ENCODE results near the gene CATSPER1. TPM values are rescaled to one million over a fixed set of nuclear protein-coding genes. Genes with fewer than 3 reads are reported as not detected.
A peak's percentile ranks its signal among the peaks of the same experiment; 100 is the strongest.

CATSPER1 gene
- total RNA-seq, 1 experiment from 2014 or later: 0.15 TPM

DNA sequence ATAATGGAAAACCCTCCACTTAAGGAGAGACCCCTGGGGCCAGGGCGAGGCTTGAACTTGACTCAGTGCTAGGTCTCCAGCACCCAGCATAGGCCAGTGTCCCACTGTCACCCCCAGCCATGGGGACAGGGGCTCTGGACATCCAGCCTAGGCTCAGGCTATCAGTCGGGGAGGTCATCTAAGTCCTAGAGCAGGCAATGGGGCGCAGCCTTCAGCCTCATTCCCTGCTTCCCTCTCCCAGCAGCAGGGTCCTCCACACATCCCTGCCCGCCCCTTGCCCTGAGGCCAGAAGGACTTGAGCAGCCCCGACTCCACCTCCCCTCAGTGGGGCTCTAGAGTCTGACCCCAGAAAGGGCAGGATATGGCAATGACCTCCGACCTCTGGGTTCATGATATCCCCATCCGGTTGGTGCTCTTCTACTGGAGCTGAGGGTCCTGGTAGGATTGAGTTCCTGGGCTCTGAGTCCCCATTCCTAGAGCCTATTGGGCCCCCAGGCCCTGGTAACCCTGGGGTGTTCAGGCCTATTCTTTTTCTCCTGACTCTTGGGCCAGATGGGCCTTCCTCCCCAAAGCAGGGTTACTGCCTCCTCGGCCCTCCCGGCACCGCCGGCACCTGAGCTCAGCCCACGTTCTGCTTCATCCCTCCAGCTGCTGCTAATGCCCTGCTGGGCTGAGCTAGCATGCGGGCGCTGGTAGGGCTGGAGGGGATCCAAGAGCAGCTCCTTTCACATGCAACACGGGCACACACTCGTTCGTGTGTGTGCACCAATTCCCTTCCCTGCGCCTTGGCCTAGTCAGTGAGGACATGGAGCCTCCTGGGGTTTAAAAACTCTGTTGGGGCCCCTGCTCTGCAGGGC is 10.1 kb downstream of the CATSPER1 start:
- no peaks in the 10 kb centered on the region for H3K36me3 ChIP-seq (ENCODE audit: control insufficient read depth, insufficient read depth, low read length)
- no peaks in the 10 kb centered on the region for H3K27me3 ChIP-seq (ENCODE audit: control insufficient read depth, insufficient read depth, low read length)
- BruUV-seq (replicated peaks): no TSS peak
- in situ Hi-C loops (cut with HindIII; ENCODE audit: low pct_unique_long_range_greater_than_20kb, low sequenced_read_pairs): no loop called here
- H3K4me1 ChIP-seq (ENCODE audit: control insufficient read depth, insufficient read depth, low read length): peaks cover 22% of the 10 kb centered on the region
- ChIA-PET POLR2A (interaction anchor here (0.5 kb wide), 1 partner anchor 136 kb away, joined by 5 read pairs; no protein-coding TSS in a partner anchor), CTCF (no interaction called here)
- TF ChIP-seq, protein P1, sequence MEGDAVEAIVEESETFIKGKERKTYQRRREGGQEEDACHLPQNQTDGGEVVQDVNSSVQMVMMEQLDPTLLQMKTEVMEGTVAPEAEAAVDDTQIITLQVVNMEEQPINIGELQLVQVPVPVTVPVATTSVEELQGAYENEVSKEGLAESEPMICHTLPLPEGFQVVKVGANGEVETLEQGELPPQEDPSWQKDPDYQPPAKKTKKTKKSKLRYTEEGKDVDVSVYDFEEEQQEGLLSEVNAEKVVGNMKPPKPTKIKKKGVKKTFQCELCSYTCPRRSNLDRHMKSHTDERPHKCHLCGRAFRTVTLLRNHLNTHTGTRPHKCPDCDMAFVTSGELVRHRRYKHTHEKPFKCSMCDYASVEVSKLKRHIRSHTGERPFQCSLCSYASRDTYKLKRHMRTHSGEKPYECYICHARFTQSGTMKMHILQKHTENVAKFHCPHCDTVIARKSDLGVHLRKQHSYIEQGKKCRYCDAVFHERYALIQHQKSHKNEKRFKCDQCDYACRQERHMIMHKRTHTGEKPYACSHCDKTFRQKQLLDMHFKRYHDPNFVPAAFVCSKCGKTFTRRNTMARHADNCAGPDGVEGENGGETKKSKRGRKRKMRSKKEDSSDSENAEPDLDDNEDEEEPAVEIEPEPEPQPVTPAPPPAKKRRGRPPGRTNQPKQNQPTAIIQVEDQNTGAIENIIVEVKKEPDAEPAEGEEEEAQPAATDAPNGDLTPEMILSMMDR (IDR thresholded peaks at IDR 0.05): no peak
- no peak for TF ChIP-seq SIN3A (IDR thresholded peaks at IDR 0.05; ENCODE audit: borderline replicate concordance, insufficient read depth, low read depth, low read length)
- no peak for TF ChIP-seq TCF7L2 (IDR thresholded peaks at IDR 0.05; ENCODE audit: low read depth, low read length)
- TF ChIP-seq POLR2AphosphoS5 (IDR thresholded peaks at IDR 0.05; ENCODE audit: low read depth, low read length): no peak
- TF ChIP-seq, protein P2, sequence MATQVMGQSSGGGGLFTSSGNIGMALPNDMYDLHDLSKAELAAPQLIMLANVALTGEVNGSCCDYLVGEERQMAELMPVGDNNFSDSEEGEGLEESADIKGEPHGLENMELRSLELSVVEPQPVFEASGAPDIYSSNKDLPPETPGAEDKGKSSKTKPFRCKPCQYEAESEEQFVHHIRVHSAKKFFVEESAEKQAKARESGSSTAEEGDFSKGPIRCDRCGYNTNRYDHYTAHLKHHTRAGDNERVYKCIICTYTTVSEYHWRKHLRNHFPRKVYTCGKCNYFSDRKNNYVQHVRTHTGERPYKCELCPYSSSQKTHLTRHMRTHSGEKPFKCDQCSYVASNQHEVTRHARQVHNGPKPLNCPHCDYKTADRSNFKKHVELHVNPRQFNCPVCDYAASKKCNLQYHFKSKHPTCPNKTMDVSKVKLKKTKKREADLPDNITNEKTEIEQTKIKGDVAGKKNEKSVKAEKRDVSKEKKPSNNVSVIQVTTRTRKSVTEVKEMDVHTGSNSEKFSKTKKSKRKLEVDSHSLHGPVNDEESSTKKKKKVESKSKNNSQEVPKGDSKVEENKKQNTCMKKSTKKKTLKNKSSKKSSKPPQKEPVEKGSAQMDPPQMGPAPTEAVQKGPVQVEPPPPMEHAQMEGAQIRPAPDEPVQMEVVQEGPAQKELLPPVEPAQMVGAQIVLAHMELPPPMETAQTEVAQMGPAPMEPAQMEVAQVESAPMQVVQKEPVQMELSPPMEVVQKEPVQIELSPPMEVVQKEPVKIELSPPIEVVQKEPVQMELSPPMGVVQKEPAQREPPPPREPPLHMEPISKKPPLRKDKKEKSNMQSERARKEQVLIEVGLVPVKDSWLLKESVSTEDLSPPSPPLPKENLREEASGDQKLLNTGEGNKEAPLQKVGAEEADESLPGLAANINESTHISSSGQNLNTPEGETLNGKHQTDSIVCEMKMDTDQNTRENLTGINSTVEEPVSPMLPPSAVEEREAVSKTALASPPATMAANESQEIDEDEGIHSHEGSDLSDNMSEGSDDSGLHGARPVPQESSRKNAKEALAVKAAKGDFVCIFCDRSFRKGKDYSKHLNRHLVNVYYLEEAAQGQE (IDR thresholded peaks at IDR 0.05; ENCODE audit: insufficient read depth in 1 of 2, low read depth in 2 of 2, low read length in 1 of 2): no peak
- DNase-seq (ENCODE audit: low read depth, low spot score) (no peak), ATAC-seq (no peak)
- peak overlapping the region; percentile 25 for H3K27ac ChIP-seq (ENCODE audit: low read length)
- no peaks in the 10 kb centered on the region for H3K9me3 ChIP-seq (ENCODE audit: control insufficient read depth, insufficient read depth, low read depth, low read length)
- H3K4me3 ChIP-seq (ENCODE audit: low read depth in 2 of 2, low read length in 2 of 2): no peak overlapping the region
- intact Hi-C loops (cut with micrococcal nuclease; ENCODE audit: unreplicated experiment): no loop called here

DNA sequence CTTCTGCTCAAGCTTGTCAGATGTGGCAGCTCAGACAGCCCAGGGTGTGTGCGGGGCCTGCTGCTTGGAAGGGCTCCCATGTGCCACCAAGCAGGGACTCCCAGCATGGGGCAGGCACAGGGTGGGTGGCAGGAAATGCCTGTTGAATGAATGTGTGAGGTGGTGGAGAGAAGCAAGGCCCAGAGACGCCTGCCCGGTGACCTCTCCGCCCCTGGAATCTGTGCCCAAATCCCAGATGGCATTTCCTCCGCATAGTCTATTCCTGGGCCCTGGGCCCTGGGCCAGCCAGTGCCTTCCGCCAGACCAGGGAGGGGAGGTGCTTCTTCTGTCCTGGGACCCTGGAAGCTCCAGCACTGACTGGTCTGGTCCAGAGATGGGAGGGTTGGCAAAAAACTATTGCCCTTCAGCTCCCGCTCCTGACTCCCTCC is 10.8 kb downstream of the CATSPER1 start:
- in situ Hi-C loops (cut with HindIII; ENCODE audit: low pct_unique_long_range_greater_than_20kb, low sequenced_read_pairs): no loop called here
- BruUV-seq (replicated peaks): no TSS peak
- ChIA-PET POLR2A (interaction anchor here (0.5 kb wide), 1 partner anchor 135 kb away, joined by 5 read pairs; no protein-coding TSS in a partner anchor), CTCF (no interaction called here)
- H3K9me3 ChIP-seq (ENCODE audit: control insufficient read depth, insufficient read depth, low read depth, low read length): no peaks in the 10 kb centered on the region
- ATAC-seq (peak; percentile 69), DNase-seq (ENCODE audit: low read depth, low spot score) (no peak)
- no peak overlapping the region for H3K4me3 ChIP-seq (ENCODE audit: low read depth in 2 of 2, low read length in 2 of 2)
- peaks cover 19% of the 10 kb centered on the region for H3K4me1 ChIP-seq (ENCODE audit: control insufficient read depth, insufficient read depth, low read length)
- no peak for TF ChIP-seq POLR2AphosphoS5 (IDR thresholded peaks at IDR 0.05; ENCODE audit: low read depth, low read length)
- TF ChIP-seq TCF7L2 (IDR thresholded peaks at IDR 0.05; ENCODE audit: low read depth, low read length): no peak
- TF ChIP-seq, protein P2 (IDR thresholded peaks at IDR 0.05; ENCODE audit: insufficient read depth in 1 of 2, low read depth in 2 of 2, low read length in 1 of 2): no peak
- TF ChIP-seq SIN3A (IDR thresholded peaks at IDR 0.05; ENCODE audit: borderline replicate concordance, insufficient read depth, low read depth, low read length): no peak
- TF ChIP-seq, protein P1 (IDR thresholded peaks at IDR 0.05): no peak
- H3K27ac ChIP-seq (ENCODE audit: low read length): peak overlapping the region; percentile 58
- intact Hi-C loops (cut with micrococcal nuclease; ENCODE audit: unreplicated experiment): no loop called here
- H3K36me3 ChIP-seq (ENCODE audit: control insufficient read depth, insufficient read depth, low read length): no peaks in the 10 kb centered on the region
- no peaks in the 10 kb centered on the region for H3K27me3 ChIP-seq (ENCODE audit: control insufficient read depth, insufficient read depth, low read length)

All from Panc1 (cell line).